ENCODE data around the gene DIS3L. TPM values are rescaled to one million over a fixed set of nuclear protein-coding genes. Genes with fewer than 3 reads are reported as not detected.

Gene DIS3L
- total and polyA plus RNA-seq, 2 of the 13 experiments (the other 11 are each of a cell fraction or from before 2014, with no cell fraction given): 21.0 to 50.5 TPM

DNA sequence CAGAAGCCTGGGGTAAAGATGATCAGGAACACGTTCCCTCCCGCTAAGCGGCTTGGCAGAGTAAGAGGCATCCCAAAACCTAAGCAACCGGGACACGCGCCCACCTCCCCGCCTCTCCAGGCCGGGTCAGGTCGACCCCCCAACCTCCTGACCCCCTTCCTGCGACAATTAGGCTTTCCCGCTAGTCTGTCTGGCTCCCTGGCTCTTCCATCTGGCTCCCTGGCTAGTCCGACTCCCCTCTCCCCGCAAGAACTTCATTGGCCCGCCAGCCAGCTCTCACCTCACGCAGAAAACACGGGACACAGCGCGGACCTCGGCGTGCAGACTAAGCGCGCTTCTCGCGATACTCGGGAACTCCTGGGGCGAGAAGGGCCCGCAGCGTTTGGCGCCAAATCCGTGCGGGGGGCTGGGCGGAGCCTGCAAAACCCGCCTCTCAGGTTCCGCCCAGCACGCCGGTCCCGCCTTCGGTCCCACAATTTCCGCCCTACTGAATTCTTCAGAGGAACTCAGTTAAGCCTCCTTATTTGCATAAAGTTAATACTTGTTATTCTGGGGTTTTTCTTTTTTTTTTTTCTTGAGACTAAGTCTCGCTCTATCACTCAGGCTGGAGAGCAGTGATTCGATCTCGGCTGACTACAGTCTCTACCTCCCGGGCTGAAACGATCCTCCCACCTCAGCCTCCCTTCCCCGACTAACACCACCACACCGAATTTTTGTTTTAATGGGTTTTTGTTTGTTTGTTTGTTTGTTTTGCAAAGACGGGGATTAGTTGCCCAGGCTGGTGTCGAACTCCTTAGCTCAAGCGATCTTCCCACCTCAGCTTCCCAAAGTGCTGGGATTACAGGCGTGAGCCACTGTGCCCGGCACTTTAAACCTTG, 63.2 kb downstream of the DIS3L start, which contains the start of gene TIPIN (continued):
- TF ChIP-seq ZNF703 (CRISPR knock-in tag; IDR thresholded peaks at IDR 0.05; ENCODE audit: borderline replicate concordance) (peak; percentile 58; the same call in 1 of the 2 replicates), YEATS2 (CRISPR knock-in tag; IDR thresholded peaks at IDR 0.05; ENCODE audit: borderline replicate concordance) (peak; percentile 98), KLF11 (CRISPR knock-in tag; IDR thresholded peaks at IDR 0.05) (peak; percentile 94), GABPB1 (CRISPR knock-in tag; IDR thresholded peaks at IDR 0.05) (peak; percentile 87), MLXIP (CRISPR knock-in tag; IDR thresholded peaks at IDR 0.05; ENCODE audit: borderline replicate concordance) (no peak), NR2F6 (IDR thresholded peaks at IDR 0.05) (no peak), NR2F6 (CRISPR knock-in tag; IDR thresholded peaks at IDR 0.05) (0 out of 2 replicates have a peak, but pooled peaks have one; percentile 21), ARNTL (CRISPR knock-in tag; IDR thresholded peaks at IDR 0.05) (peak; percentile 87), ZNF441 (CRISPR knock-in tag; IDR thresholded peaks at IDR 0.05; ENCODE audit: borderline replicate concordance) (peak; percentile 84), SRSF1 (optimal IDR thresholded peaks at IDR 0.05; ENCODE audit: low read depth, low read length) (peak; percentile 42), THAP11 (CRISPR knock-in tag; IDR thresholded peaks at IDR 0.05) (peak; percentile 80), ZNF282 (IDR thresholded peaks at IDR 0.05; ENCODE audit: partially characterized antibody) (no peak), ZNF343 (CRISPR knock-in tag; IDR thresholded peaks at IDR 0.05) (peak; percentile 91; the same call in 1 of the 2 replicates), ARID2 (CRISPR knock-in tag; IDR thresholded peaks at IDR 0.05; ENCODE audit: borderline replicate concordance) (0 out of 2 replicates have a peak, but pooled peaks have one; percentile 8), DMAP1 (CRISPR knock-in tag; IDR thresholded peaks at IDR 0.05) (peak; percentile 75; the same call in 1 of the 2 replicates), HOXA3 (CRISPR knock-in tag; IDR thresholded peaks at IDR 0.05) (peak; percentile 90), ZMYM4 (CRISPR knock-in tag; IDR thresholded peaks at IDR 0.05) (peak; percentile 93), SALL2 (CRISPR knock-in tag; IDR thresholded peaks at IDR 0.05) (no peak; the same call in none of the 2 replicates), CENPT (CRISPR knock-in tag; IDR thresholded peaks at IDR 0.05; ENCODE audit: low read depth) (no peak), ZSCAN31 (CRISPR knock-in tag; IDR thresholded peaks at IDR 0.05; ENCODE audit: low read depth) (peak; percentile 86), ZNF292 (CRISPR knock-in tag; IDR thresholded peaks at IDR 0.05; ENCODE audit: borderline replicate concordance, low read depth) (peak; percentile 37; the same call in 1 of the 2 replicates), CHD4 (IDR thresholded peaks at IDR 0.05; ENCODE audit: borderline replicate concordance, low read length) (no peak), ZFX (CRISPR knock-in tag; IDR thresholded peaks at IDR 0.05; ENCODE audit: low read depth) (peak; percentile 82), HNRNPUL1 (IDR thresholded peaks at IDR 0.05; ENCODE audit: low read depth, low read length) (no peak)
- TF ChIP-seq, protein P1, sequence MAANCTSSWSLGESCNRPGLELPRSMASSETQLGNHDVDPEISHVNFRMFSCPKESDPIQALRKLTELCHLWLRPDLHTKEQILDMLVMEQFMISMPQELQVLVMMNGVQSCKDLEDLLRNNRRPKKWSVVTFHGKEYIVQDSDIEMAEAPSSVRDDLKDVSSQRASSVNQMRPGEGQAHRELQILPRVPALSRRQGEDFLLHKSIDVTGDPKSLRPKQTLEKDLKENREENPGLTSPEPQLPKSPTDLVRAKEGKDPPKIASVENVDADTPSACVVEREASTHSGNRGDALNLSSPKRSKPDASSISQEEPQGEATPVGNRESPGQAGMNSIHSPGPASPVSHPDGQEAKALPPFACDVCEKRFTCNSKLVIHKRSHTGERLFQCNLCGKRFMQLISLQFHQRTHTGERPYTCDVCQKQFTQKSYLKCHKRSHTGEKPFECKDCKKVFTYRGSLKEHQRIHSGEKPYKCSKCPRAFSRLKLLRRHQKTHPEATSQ (CRISPR knock-in tag; IDR thresholded peaks at IDR 0.05; ENCODE audit: borderline replicate concordance): peak; percentile 80; the same call in 1 of the 2 replicates
- TF ChIP-seq, protein P2, sequence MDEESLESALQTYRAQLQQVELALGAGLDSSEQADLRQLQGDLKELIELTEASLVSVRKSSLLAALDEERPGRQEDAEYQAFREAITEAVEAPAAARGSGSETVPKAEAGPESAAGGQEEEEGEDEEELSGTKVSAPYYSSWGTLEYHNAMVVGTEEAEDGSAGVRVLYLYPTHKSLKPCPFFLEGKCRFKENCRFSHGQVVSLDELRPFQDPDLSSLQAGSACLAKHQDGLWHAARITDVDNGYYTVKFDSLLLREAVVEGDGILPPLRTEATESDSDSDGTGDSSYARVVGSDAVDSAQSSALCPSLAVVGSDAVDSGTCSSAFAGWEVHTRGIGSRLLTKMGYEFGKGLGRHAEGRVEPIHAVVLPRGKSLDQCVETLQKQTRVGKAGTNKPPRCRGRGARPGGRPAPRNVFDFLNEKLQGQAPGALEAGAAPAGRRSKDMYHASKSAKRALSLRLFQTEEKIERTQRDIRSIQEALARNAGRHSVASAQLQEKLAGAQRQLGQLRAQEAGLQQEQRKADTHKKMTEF (CRISPR knock-in tag; IDR thresholded peaks at IDR 0.05): peak; percentile 75

All from HepG2 (cell line).